Activated CD4-positive, alpha-beta T cell treated with anti-CD3 and anti-CD28 coated beads, Interleukin-2, Interleukin-4, amounts not matched to agents 100 ng/mL and 50 ng/mL, durations not matched to agents 16 hours and 8 hours (primary cell): Measurements from ENCODE around the gene CALR3.
"Not testable (repeated sequence)": the region's sequence is repeated elsewhere in the genome, so short reads cannot be mapped to it uniquely, and the experiment has no call there.

Experiments used
- DNase-seq: peaks from one replicate; pipeline ENCODE4 v3.0.0-alpha.2; 2020; ENCODE audit warnings: low spot score

Gene CALR3

DNA sequence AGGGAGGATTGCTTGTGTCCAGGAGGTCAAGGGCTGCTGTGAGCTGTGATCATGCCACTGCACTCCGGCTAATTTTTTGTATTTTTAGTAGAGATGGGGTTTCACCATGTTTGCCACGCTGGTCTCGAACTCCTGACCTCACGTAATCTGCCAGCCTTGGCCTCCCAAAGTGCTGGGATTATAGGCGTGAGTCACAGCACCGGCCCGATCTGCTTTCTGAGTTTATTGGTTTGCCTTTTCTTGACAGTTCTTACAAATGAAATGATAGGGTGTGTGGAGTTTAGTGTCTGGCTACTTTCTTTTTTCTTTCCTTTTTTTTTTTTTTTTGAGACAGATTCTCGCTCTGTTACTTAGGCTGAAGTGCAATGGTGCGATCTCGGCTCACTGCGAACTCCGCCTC is 1.1 kb upstream of the CALR3 start:
- no peak for DNase-seq

DNA sequence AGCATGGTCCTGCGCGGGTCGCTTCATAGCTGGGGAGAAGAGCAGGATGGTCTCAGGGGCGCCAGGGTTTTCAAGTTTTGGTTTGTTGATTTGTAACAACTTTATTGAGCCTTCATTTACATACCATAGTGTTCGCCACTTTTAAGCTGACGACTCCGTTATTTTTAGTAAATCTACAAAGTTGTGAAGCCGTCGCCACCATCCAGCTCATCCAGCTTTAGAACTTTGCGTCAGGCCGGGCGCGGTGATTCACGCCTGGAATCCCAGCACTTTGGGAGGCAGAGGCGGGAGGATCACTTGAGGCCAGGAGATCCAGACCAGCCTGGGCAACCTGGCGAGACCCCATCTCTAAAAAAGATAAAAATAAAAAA is 631 bp upstream of the CALR3 start:
- no peak for DNase-seq

DNA sequence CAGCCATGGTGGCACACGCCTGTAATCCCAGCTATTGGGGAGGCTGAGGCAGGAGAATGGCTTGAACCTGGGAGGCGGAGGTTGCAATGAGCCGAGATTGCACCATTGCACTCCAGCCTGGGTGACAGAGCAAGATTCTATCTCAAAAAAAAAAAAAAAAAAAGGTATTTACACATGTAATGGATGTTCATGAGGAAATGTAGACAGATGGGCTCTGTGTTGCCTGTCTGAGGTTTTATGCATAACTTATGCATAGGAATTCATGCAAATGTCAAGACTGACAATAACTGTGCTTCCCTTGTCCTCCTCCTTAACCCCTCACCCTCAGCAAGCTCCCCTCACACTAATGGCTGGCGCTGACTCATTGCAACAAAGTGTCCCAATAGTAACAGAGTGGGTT is 9.5 kb downstream of the CALR3 start:
- DNase-seq, result not testable (repeated sequence)

DNA sequence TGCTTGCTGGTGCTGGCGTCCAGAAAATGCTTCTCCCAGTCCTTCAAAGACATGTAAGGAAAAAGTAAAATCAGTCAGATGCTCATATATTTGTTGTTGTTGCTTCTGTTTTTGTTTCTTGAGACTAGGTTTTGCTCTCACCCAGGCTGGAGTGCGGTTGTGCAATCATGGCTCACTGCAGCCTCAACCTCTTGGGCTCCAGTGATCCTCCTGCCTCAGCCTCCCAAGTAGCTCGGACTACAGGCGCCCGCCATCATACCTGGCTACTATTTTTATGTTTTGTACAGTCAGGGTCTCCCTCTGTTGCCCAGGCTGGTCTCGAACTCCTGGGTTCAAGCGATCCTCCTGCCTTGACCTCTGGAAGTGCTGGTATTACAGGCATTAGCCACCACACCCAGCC is 13.2 kb downstream of the CALR3 start:
- no peak for DNase-seq

DNA sequence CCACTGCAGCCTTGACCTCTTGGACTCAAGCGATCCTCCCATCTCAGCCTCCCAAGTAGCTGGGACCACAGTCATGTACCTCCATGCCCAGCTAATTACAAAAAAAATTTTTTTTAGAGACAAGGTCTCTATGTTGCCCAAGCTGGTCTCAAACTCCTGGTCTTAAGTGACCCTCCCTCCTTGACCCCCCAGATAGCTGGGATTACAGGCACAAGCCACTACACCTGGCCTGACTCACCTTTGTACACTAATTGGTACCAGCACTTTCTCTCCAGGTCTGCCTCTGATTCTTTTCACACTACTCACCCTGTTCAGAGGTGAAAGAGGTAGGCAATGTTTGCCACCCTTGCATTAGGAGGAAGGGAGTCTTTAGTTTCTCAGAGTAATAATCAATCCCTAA is 18.7 kb downstream of the CALR3 start:
- no peak for DNase-seq

DNA sequence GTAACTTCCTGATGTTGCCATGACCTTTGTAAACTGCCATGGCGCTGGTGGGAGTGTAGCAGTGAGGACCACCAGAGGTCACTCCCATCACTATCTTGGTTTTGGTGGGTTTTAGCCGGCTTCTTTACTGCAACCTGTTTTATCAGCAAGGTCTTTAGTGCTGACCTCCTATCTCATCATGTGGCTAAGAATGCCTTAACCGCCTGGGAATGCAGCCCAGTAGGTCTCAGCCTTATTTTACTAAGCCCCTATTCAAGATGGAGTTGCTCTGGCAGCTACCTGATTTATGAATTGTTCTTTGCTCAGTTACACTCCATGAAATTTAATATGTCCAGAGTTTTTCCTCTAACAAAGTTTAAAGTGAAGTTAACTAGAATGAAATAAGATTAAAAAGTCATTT is 19.6 kb downstream of the CALR3 start:
- DNase-seq, result no peak

DNA sequence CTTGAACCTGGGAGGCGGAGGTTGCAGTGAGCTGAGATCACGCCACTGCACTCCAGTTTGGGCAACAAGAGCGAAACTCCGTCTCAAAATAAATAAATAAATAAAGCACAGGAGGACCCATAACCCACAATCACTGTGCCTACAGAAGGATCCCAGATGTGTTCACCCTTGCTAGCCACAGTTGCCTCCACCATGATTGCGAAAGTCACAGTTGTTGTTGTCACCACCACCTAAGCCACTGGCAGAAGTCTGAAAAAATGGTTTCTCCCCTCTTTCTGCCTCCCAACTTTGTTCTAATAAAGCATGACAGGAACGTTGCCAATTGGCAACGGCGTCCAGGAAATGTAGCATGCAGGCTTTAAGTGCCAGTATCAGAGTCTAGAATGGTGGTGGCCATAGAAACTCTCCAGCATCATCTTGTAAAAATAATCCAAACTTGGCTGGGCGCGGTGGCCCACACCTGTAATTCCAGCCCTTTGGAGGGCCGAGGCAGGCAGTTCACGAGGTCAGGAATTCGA is 22.0 kb downstream of the CALR3 start:
- DNase-seq, result no peak

DNA sequence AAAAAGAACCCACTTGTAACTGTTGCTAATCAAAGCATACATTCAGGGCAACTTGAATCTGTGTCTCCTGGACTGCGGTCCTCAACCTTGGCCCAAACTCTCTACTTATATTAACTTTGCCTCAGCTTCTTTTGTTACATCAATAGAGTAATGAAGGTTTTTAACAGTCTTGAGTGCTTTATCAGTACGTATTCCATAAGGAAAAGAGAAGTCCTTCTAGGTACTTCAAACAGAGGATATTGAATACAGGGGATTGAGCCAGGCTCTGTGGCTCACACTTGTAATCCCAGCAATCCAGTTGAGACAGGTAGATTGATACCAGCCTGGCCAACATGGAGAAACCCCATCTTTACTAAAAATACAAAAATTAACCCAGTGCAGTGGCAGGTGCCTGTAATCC is 23.0 kb downstream of the CALR3 start:
- DNase-seq, result no peak

DNA sequence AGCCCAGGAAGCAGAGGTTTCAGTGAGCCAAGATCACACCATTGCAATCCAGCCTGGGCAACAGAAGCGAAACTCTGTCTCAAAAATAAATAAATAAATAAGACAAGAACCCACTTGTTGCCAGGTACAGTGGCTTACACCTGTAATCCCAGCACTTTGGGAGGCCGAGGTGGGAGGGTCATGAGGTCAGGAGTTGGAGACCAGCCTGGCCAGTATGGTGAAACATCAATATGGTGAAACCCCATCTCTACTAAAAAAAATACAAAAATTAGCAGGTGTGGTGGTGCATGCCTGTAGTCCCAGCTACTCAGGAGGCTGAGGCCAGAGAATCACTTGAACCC is 23.4 kb downstream of the CALR3 start:
- DNase-seq, result not testable (repeated sequence)

DNA sequence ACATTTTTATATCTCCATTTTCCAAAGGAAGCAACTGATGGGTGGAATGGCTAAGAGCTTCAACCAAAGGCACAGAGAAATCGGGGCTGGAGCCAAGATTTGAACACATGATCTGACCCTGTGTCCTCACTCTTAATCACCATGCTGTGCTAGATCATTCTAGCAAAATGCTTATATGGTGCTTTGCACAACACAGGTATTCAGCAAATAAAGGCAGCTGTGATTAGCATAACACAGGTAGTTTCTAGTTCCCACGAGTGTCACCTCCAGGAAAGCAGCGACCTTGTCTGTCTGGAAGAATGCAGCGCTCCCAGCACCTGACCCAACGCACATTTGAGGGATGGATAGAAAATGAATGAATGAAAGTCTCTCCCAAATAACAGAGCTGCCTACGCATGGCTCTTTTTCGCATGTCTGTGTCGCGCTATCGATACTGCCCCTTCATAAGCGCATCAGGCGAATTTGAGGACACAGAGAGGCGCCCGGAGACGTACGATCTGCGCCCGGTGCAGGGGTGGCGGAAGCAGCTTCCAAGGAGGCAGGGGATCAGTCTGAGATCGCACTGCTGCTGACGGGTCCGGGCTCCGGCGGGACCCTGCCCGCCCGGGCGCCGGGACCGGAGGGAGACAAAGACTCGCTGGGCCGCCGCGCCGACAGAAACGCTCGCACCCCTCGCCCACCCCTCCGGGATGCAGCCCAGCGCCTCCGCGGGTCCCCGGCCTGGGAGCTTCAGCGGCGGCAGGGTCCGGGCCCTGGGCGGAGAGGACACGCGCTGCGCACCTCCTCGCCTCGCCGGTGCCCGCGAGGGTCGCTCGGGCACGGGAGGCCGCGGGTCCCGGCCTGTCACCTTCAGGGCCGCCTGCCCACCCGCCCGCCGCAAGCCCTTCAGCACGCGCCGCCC is 24.8 kb downstream of the CALR3 start:
- peak; percentile 29 for DNase-seq

DNA sequence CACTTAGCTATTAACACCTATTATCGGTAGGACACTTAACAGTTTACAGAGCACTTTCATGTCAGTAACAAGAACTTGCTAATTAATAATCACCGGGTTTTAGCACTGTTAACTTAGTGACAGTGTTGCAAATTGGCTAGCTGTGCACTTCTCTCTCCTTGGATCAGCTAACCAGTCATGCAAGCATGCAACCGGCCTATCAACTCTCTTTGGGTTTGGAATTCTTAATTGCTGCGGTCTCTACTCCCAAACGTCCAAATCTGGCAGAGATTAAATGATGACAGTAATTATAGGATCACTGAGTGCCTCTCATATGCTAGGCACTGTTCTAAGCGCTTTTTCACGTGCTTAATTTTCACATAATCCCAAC is 25.4 kb downstream of the CALR3 start:
- no peak for DNase-seq

DNA sequence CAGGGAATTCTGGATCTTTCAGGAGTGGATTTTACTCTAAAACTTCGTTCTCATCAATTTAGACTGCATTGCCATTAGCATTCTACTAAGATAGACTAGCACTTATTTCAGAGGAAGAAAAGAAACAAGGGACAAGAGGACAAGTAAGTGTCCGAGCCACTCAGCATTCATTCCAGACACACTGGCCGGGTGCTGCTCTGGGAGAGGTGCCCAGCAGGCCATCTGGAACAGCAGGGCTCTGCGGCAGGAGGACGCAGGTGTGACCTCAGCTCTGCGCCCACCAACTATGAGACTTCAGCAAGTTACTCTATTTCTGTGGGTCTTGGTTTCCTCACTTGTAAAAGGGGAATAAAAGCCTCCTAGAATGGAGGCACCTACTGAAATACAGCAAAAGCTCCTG is 28.4 kb downstream of the CALR3 start:
- no peak for DNase-seq

DNA sequence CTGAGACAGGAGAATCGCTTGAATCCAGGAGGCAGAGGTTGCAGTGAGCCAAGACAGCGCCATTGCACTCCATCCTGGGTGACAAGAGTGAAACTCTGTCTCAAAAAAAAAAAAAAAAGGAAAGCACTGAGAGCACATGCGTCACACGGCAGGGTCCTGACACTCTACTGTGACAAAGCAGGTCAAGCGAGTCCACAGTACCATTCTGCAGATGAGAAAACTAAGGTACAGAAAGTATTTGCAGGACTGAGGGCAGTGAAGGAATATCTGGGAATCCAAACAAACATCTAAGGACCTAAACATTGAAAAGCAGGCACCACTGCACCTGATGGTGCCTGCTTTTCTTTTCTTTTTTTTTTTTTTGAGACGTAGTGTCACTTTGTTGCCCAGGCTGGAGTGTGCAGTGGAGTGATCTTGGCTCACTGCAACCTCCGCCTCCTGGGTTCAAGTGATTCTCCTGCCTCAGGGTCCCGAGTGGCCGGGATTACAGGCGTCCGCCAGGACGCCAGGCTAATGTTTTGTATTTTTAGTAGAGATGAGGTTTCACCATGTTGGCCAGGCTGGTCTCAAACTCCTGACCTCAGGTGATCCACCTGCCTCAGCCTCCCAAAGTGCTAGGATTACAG is 29.1 kb downstream of the CALR3 start:
- not testable (repeated sequence) for DNase-seq

DNA sequence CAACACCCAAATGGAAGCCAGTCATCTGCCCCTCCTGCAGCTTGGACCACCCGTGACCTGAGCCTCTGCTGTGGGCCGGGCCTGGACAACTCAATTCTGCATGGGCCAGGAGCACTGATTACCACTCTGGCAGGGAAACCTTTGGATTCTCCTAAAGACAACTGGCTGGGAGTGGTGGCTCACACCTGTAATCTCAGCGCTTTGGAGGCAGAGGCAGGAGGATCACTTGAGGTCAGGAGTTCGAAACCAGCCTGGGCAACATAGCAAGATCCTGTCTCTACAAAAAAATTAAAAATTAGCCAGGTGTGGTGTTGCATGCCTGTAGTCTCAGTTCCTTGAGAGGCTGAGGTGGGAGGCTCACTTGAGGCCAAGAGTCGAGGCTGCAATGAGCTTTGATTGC is 30.7 kb downstream of the CALR3 start:
- DNase-seq, result no peak

DNA sequence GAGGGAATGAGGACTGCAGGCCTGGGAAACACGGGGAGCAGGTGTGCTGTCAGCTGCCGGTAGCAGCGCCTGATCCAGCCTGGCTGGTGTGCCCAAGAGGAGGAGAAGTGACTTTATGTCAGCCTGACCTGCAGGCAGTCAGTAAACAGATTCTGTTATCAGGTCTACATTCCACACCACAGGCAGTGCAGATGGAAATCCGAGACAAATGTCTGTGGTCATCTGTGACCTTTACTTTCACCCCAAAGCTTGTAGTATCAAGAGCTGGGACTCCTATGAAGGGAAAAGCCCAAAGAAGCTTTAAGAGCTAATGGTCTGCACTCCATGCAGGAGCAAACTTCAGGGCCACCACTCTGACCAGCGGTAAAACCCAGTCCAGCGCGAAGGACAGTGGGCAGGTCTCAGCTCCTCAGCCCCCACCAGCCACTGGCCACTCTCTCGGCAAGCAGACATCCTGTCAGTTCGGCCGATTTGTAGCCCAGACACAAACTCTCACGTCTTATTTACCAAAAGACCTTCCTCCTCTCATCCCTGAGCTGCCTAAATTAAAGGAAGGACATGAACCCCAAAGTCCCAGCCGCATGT is 31.9 kb downstream of the CALR3 start:
- no peak for DNase-seq

DNA sequence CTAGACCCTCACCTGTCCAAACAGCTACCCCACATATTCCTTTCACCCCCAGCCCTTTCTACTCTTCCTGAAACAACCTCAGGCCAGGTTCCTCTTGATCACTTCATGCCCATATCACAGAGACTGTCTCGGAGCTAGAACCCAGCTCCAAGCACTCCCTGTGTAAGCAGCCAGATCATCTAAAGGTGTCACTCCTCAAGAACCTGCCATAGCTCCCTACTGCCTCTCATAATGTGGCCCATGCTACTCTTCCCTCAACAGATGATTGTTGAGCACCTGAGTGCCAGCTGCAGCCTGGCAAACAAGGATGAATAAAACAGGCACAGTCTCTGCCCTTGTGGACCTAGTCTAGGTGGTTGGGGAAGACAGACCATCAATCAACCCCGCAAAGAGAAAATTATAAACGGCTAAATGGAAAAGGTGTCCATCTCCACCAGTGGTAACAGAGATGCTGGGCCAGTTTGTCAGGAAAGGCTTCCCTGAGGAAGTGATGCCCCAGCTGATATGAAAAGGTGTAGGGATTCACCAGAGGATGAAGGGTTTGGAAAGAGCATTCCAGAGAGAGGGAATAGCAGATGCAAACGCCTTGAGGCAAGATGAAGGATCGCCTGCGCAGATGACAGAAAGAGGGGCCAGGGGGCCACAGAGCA is 32.5 kb downstream of the CALR3 start:
- no peak for DNase-seq

DNA sequence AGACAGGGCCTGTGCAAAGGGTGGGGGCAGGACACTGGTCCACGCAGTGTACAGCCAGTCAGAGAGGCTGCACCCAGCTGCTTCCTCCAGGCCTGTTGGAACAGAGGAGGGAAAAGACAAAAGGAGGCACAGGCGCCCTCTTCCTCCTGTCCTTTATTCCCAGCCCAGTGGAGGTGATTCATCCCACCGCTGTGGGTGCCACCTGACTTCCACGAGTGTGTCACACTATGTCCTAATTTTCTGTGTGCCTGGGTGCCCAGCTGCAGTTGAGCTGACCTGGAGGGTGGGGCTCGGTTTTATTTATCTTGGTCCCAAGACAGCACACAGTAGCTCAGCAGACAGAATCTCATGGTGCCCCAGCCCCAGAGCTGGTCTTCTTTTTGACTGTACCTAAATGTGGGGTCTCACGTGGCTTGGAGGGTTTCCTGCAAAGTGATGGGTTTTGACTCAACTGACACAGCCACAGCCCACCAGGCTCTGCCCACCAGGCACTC is 33.2 kb downstream of the CALR3 start:
- no peak for DNase-seq

DNA sequence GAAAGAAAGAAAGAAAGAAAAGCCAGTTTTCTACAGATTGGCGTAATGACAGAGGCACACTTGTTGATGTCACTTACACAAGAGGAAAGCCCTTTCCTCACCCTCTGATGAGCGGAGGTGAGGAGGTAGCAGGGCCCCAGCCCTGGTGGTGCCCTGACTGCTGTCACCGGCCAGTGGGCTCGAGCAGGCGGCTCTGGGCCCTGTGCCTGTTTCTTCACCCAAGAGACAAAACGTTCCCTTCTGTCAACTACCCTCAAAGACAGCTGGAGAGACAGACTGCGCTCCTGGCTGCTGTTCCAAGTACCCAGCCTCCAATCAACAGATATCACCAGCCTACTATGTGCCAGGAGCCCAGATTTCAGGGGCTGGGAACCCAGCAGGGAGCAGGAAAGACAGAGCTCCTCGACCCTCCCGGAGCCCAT is 34.3 kb downstream of the CALR3 start:
- DNase-seq, result no peak

DNA sequence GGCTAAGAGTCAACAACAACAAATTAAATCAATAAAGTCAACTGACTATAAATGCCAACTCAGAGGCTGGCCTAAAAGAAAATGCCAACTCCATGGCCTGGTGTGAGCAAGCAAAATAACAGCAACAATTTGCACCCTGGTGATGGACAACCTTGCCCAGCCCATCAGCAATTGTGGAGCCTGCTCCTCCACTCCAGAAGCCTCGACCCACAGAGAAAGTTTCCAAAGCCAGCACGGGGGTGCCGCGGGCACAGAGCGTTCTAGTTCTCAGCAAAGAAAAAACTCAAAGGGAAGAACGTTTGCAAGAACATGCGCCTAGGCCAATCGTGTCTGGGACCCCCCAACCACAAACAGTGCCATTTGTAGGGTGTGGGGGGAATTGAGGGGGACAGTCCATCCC is 35.5 kb downstream of the CALR3 start:
- no peak for DNase-seq

DNA sequence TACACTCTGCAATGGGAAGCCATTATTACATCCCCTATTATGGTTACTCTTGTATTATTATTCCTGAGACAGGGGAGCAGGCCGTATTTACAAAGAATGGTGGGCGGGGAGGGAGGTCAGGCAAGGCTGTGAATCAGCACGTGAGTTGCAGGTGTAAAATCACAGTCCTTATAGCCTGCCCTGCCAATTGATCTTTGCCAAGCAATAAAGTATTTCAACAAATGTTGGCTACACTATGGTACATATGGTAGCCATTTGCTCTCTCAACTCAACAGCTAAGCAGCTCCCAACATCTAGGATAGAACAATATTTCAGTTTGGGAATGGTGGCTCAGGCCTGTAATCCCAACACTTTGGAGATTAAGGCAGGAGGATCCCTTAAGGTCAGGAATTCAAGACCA is 36.3 kb downstream of the CALR3 start:
- DNase-seq, result no peak

DNA sequence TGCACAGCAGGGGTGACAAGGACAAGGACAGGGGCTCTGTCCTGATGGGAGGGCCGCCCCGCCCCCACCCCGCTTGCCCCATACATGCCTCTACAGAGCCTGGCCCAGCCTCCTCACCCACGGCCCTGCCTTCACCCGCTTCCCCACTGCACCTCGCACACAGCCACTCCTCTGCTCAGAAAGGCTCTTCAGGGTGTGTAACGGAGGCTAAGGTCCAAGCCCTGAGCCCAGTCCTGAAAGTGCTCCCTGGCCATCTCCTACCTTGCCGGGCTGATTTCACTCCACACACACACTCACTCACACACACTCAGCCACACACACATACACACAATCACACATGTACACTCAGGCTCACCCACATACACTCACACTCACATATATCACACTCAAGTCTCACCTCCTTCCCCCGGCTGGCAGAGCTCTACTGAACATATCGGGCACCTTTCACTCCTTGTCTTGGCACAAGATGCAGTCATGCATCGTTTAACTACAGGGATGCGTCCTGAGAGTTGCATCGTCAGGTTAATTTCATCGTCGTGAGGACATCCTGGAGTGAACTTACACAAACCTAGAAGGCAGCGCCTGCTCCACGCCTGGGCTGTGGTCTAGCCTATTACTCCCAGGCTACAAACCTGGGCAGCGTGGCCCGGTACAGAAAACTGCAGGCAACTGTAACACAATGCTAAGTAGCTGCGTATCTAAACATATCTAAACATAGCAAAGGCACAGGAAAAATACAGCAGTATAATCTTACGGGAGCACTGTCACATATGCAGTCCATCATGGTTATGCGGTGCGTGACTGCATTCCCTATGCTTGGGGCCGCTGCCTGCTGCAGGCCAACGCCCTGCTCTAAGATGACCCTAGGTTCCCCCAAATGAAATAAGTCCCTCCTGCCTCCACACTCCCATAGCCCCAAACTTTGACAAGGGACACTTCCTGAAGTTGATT is 37.3 kb downstream of the CALR3 start:
- no peak for DNase-seq

DNA sequence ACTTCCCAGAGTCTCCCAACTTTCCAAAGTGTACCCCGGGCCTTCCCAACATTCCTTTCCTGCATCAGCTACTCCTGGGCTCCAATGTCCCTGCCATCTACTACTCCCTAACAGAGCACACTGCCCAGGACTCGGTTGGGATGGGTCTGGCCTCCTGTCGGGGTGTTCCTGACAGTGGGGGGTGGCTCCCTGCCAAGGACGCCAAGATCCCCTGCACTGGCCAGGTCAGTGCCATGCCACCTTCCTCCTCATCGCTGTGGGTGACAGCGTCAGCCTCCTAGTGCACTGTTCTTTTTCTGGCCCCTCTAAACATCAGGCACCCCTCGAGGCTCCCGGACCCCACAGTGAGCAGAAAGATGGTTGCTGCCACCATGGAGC is 38.0 kb downstream of the CALR3 start:
- DNase-seq, result no peak
